Adrenal gland (tissue), 5 donors: ENCODE data around the gene CD74.

Experiments used
- POLR2A ChIP-seq, 2 donors: fragments of 450-650 bp; IDR thresholded peaks; one replicate each; pipeline ENCODE4 v1.6.1; 2017; ENCODE audit warnings: antibody characterized with exemption in 2 of 2, mild to moderate bottlenecking in 2 of 2, moderate library complexity in 1 of 2
- TF ChIP-seq, protein P1 (sequence below), 6 experiments: fragments of 450-650 bp in 4 of 6; fragments of 200-600 bp in 2 of 6; sonication (generic) in 1 of 6; IDR thresholded peaks; 1 replicate in 5 of 6; 2 replicates in 1 of 6; pipeline versions ENCODE4 v1.5.1 to v1.8.0; 2016 to 2021; ENCODE audit warnings: antibody characterized with exemption in 6 of 6, mild to moderate bottlenecking in 2 of 6, moderate library complexity in 1 of 6
- donor health status: DM: no; HTN: no; CAD: no.

- TF ChIP-seq, protein P1, sequence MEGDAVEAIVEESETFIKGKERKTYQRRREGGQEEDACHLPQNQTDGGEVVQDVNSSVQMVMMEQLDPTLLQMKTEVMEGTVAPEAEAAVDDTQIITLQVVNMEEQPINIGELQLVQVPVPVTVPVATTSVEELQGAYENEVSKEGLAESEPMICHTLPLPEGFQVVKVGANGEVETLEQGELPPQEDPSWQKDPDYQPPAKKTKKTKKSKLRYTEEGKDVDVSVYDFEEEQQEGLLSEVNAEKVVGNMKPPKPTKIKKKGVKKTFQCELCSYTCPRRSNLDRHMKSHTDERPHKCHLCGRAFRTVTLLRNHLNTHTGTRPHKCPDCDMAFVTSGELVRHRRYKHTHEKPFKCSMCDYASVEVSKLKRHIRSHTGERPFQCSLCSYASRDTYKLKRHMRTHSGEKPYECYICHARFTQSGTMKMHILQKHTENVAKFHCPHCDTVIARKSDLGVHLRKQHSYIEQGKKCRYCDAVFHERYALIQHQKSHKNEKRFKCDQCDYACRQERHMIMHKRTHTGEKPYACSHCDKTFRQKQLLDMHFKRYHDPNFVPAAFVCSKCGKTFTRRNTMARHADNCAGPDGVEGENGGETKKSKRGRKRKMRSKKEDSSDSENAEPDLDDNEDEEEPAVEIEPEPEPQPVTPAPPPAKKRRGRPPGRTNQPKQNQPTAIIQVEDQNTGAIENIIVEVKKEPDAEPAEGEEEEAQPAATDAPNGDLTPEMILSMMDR (IDR thresholded peaks at IDR 0.05), result no peak
- no peak for TF ChIP-seq POLR2A (IDR thresholded peaks at IDR 0.05)
These were observed 59.6 kb downstream of the CD74 start for GRCh38 chr5:150353032-150353675.
